T47D (cell line): Measurements from ENCODE around the gene HLA-F.
A peak's percentile ranks its signal among the peaks of the same experiment; 100 is the strongest.

Experiments
- DNase-seq, 2 experiments: peaks; one replicate each; pipeline versions ENCODE4 v3.0.0 to v3.0.0-alpha.2; 2011 to 2012; ENCODE audit warnings: low read depth in 1 of 2, low spot score in 1 of 2
- JUND ChIP-seq: IDR thresholded peaks from 2 replicates; pipeline ENCODE4 v1.6.1; 2012; ENCODE audit warnings: low read depth
- in situ Hi-C: cut with HindIII; loops from 2 replicates; pipeline ENCODE4 v1.10.0; 2016; ENCODE audit warnings: low sequenced_read_pairs, low pct_unique_long_range_greater_than_20kb

HLA-F gene

GRCh38 chr6:29728173-29728874, 5.1 kb downstream of the HLA-F start:
- in situ Hi-C loops = no loop called here
- no peak for TF ChIP-seq JUND
- no peak for DNase-seq

DNA sequence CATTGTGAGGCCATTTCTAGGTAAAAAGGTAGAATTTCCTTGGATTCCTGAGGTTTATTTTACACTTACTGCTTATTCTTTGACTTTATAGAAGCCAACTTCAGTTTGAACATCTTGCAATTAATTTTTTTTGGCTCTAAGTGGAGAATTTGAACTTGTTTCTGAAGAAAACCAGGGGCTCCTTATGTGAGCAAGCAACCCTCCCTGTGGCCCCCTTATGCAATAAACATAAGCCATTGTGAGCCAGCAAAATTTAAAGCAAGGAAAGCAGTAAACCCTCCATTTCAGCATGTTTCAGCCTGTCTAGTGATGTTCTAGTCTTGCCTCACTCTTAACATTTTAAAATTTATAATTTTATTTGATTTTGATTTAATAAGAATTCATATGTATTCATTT, 5.6 kb downstream of the HLA-F start:
- DNase-seq = no peak
- in situ Hi-C loops = no loop called here
- TF ChIP-seq JUND = no peak

GRCh38 chr6:29729774-29730328, 6.6 kb downstream of the HLA-F start:
- in situ Hi-C loops = no loop called here
- no peak for TF ChIP-seq JUND
- DNase-seq = no peak

GRCh38 chr6:29730575-29731126, 7.4 kb downstream of the HLA-F start:
- in situ Hi-C loops = no loop called here
- no peak for TF ChIP-seq JUND
- DNase-seq = no peak

DNA sequence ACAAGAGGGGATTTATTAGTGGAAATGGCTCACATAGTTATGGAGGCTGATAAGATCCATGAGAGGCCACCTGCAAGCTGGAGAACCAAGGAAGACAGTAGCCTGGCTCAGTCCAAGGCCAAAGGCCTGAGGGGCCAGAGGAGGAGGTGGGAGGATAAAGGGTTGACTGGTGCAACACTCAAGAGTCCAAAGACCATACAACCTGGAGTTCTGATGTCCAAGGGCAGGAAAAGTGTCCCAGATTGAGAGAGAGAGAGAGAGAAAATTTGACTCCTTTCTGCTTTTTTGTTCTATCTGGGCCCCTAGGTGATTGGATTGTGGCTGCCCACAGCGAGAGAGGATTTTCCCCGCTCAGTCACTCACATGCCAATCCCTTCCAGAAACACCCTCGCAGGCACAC, 8.0 kb downstream of the HLA-F start:
- TF ChIP-seq JUND = no peak
- no peak for DNase-seq
- in situ Hi-C loops = no loop called here

- no peak for DNase-seq
- in situ Hi-C loops = no loop called here
- TF ChIP-seq JUND = no peak
Measured at GRCh38 chr6:29733057-29733456, 9.8 kb downstream of the HLA-F start.

DNA sequence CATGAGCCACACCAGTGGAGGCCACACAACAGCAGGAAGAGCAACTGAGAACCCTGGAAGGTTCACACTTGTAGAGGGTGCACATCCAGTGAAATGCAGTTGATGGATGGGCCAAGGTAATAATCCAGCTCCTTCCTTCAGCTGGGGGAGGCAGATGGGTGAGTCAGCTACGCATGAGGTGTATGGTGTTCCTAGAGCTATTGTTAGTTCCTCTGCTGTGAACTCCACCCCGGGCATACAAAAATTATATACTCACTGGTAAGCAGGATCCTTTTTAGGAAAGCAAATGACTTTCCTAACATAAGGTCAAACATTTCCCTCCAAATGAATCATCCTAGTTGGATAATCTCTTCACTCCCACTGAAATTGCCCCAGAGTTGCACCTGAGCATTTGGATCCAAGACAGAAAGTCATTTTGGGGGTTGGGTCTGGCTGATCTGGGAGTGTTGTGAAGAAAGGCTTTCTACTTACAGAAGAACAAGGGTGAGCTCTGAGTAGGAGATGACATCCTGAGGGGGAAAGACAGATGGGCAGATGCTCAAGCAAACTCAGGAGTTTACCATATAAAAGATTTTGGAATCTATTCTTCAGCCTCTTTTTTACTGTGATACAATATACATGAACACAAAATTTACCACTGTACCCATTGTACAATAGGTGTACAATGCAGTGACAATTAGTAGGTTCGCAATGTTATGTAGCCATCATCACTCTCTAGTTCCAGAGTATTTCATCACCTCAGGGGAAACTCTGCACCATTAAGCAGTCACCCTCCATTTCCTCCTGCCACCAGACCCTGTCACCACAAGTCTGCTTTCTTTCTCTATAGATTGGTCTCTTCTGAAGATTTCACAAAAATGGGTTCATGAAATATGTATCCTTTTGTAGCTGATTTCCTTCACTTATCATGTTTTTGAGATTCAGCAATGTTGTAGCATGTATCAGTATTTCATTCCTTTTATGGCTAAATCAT, 11.1 kb downstream of the HLA-F start:
- TF ChIP-seq JUND = no peak
- in situ Hi-C loops = no loop called here
- DNase-seq = no peak

DNA sequence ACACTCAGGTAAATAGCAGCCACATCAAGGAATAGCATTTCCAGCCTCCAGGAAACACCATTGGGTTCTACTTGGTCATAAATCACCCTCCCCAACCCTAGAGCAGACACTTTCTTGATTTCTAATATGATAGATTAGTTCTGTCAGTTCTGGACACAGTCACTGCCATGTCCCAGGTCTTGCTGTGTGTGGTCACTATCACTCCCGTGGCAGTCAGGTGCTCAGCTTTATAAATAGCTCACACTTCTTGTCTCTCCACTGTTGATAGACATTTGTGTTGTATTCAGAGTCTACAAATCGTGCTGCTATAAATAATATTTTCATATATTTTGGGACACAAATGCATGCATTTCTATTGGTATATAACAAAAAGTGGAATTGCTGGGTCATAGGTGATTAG, 13.3 kb downstream of the HLA-F start:
- in situ Hi-C loops = no loop called here

GRCh38 chr6:29737707-29738630, 14.7 kb downstream of the HLA-F start:
- in situ Hi-C loops = no loop called here
- no peak for TF ChIP-seq JUND
- peak; percentile 41 to 78 for DNase-seq

More for the DNA sequence above, 13.3 kb downstream of the HLA-F start:
- no peak for TF ChIP-seq JUND
- no peak for DNase-seq

GRCh38 chr6:29739136-29739881, 16.1 kb downstream of the HLA-F start:
- in situ Hi-C loops = no loop called here
- no peak for DNase-seq
- TF ChIP-seq JUND = no peak

GRCh38 chr6:29739882-29740261, 16.6 kb downstream of the HLA-F start:
- in situ Hi-C loops = no loop called here
- no peak for TF ChIP-seq JUND
- DNase-seq = no peak

DNA sequence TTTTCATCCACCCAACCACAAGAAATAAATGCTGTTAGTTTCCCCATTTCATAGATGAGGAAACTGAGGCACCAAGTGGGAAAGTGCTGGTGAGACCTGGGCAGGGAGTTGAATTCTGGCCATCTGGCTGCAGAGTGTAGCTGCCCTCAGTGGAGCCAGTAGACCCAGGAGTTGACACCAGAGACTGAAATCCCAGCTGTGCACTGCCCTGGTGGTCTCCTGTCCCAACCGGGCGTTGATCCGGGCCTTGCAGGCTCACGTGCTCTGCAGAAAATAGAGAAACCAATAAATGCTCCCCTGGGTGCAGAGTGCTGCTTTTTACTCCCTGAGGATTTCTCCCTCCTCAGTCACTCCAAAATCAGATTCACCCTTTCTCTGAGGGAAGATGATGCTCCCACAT, 18.4 kb downstream of the HLA-F start:
- DNase-seq = no peak
- TF ChIP-seq JUND = no peak
- in situ Hi-C loops = no loop called here
